Measurements from ENCODE around the gene NMBR. TPM values are rescaled to one million over a fixed set of nuclear protein-coding genes. Genes with fewer than 3 reads are reported as not detected.

NMBR gene
- total and polyA plus RNA-seq, 2 of the 8 experiments (the other 6 are each of a cell fraction or from before 2014, with no cell fraction given), result 0.08 TPM; not detected in 1

DNA sequence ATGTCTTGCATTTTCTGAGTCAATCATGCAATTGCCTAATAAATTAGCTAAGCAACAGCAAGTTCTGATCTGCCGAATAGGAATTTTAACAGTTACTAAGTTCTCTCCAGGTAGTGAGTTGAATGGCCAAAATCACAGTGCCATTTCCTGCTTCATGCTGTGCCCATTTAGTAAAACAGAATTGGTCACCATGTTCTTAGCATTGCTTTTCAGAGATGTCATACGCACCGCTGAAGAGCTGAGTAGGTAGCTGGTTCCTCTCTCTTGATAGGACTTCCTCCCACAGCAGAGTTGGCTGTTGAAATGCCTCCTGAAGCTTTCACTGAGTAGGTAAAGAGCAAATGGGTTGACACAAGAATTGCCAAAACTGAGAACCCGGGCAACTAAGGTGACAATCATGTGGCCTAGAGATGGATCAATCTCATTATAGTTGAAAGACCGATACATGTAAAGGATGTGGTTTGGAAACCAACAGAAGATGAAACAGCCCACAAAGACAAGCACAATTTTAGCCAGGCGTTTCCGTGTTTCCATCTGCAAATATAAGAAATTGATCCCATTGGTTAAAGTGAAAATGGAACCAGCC is 71.3 kb downstream of the NMBR start:
- Histone ChIP-seq H3K36me3 (ENCODE audit: control insufficient read depth in 2 of 4, insufficient read depth in 4 of 4, low read length in 3 of 4) (no peaks in the 10 kb centered on the region), H3K4ac (replicated peaks; ENCODE audit: insufficient read length, low read depth, low read length) (no peak overlapping the region), H2BK20ac (ENCODE audit: low read length) (no peak overlapping the region), H3K27ac (ENCODE audit: low read depth, low read length) (no peak overlapping the region), H3K56ac (replicated peaks; ENCODE audit: insufficient read length, low read depth, low read length) (no peak overlapping the region), H4K20me1 (replicated peaks in 1 of 2; ENCODE audit: control insufficient read depth in 1 of 2, insufficient read depth in 2 of 2, low read length in 2 of 2) (no peaks in the 10 kb centered on the region), H3K14ac (ENCODE audit: insufficient read length) (no peak overlapping the region), H3K79me1 (ENCODE audit: low read depth, low read length) (no peaks in the 10 kb centered on the region), H4K8ac (ENCODE audit: extremely low read depth, insufficient read depth, low read length) (no peak overlapping the region), H3K79me2 (ENCODE audit: control insufficient read depth in 1 of 2, insufficient read depth in 2 of 2, low read length in 2 of 2) (no peaks in the 10 kb centered on the region), H3K9ac (replicated peaks in 1 of 4; ENCODE audit: extremely low read depth in 1 of 4, low read depth in 3 of 4, low read length in 3 of 4) (no peak overlapping the region), H4K5ac (ENCODE audit: insufficient read length, low read depth, low read length) (no peak overlapping the region), H3K9me3 (ENCODE audit: insufficient read depth in 2 of 2, low read depth in 1 of 2, low read length in 1 of 2) (peaks cover 0 to 2% of the 10 kb centered on the region in 2 experiments; a peak in 1 of 4 replicates), H3K27me3 (replicated peaks in 1 of 4; ENCODE audit: control insufficient read depth in 3 of 4, extremely low read depth in 1 of 4, insufficient read depth in 3 of 4, low read length in 3 of 4) (no peaks in the 10 kb centered on the region), H2BK120ac (replicated peaks; ENCODE audit: low read depth, low read length) (no peak overlapping the region), H4K91ac (replicated peaks; ENCODE audit: insufficient read length, low read length) (no peak overlapping the region), H2BK12ac (ENCODE audit: low read depth, low read length) (no peak overlapping the region), H3K18ac (ENCODE audit: extremely low read depth, low read length) (no peak overlapping the region), H3K4me1 (replicated peaks in 1 of 4; ENCODE audit: control insufficient read depth in 3 of 4, insufficient read depth in 4 of 4, low read length in 3 of 4) (no peaks in the 10 kb centered on the region), H2AFZ (ENCODE audit: low read length) (peak overlapping the region; percentile 96), H3K4me3 (ENCODE audit: extremely low read depth in 1 of 4, insufficient read depth in 2 of 4, low read depth in 3 of 4, low read length in 4 of 4) (no peak overlapping the region), H2AK5ac (ENCODE audit: low read depth, low read length) (no peak overlapping the region), H2BK5ac (ENCODE audit: low read depth, low read length) (no peak overlapping the region), H2BK15ac (ENCODE audit: low read length) (no peak overlapping the region), H3K23me2 (ENCODE audit: low read depth, low read length) (no peaks in the 10 kb centered on the region), H3K4me2 (ENCODE audit: insufficient read depth in 1 of 2, low read depth in 2 of 2, low read length in 2 of 2) (no peak overlapping the region), H3K23ac (ENCODE audit: insufficient read length) (no peak overlapping the region)
- WGBS, 2 experiments (ENCODE audit: extremely low coverage in 1 of 2, insufficient coverage in 1 of 2, insufficient read length in 1 of 2, insufficient replicate concordance in 2 of 2, low coverage in 1 of 2, low lambda C conversion rate in 2 of 2, missing lambda C conversion rate in 1 of 2), result 87% methylated on average over 7 of the region's 7 CpGs; no CpG with 5 or more reads in 1 of the 2 experiments
- ChIA-PET CTCF (ENCODE audit: partially characterized antibody) (interaction anchor here (1.1 kb wide), 2 partner anchors 13 to 86 kb away, joined by 3 to 5 read pairs; no protein-coding TSS in a partner anchor), POLR2A (ENCODE audit: partially characterized antibody) (no interaction called here)
- FAIRE-seq, result no peak
- no peak for DNase-seq (ENCODE audit: low read depth in 1 of 2, low spot score in 2 of 2)
- TF ChIP-seq PHF8 (conservative IDR thresholded peaks at IDR 0.05; ENCODE audit: low read depth, low read length) (no peak), CHD1 (IDR thresholded peaks at IDR 0.05; ENCODE audit: low read depth, low read length) (no peak), KDM4A (IDR thresholded peaks at IDR 0.05; ENCODE audit: low read depth, low read length, severe bottlenecking) (no peak), EGR1 (IDR thresholded peaks at IDR 0.05; ENCODE audit: borderline replicate concordance, low read depth, low read length) (no peak), JUND (IDR thresholded peaks at IDR 0.05; ENCODE audit: low read length) (no peak), ZNF274 (IDR thresholded peaks at IDR 0.05; ENCODE audit: borderline replicate concordance, extremely low read depth, low read length) (no peak), CREB1 (IDR thresholded peaks at IDR 0.05) (no peak), HDAC6 (IDR thresholded peaks at IDR 0.05; ENCODE audit: low read depth, low read length) (no peak), EZH2 (IDR thresholded peaks at IDR 0.05; ENCODE audit: low read depth, low read length, severe bottlenecking) (no peak), BRCA1 (IDR thresholded peaks at IDR 0.05; ENCODE audit: low read depth, low read length) (no peak), SAP30 (IDR thresholded peaks at IDR 0.05; ENCODE audit: insufficient read depth, insufficient replicate concordance, low read length) (no peak), BACH1 (IDR thresholded peaks at IDR 0.05; ENCODE audit: low read length) (no peak), E2F6 (IDR thresholded peaks at IDR 0.05) (no peak), RBBP5 (IDR thresholded peaks at IDR 0.05; ENCODE audit: borderline replicate concordance, low read depth, low read length) (no peak)

Measured in H1 (cell line).